ENCODE results near the gene CYP2F1.
"Not testable (repeated sequence)": the region's sequence is repeated elsewhere in the genome, so short reads cannot be mapped to it uniquely, and the experiment has no call there.

Gene CYP2F1

DNA sequence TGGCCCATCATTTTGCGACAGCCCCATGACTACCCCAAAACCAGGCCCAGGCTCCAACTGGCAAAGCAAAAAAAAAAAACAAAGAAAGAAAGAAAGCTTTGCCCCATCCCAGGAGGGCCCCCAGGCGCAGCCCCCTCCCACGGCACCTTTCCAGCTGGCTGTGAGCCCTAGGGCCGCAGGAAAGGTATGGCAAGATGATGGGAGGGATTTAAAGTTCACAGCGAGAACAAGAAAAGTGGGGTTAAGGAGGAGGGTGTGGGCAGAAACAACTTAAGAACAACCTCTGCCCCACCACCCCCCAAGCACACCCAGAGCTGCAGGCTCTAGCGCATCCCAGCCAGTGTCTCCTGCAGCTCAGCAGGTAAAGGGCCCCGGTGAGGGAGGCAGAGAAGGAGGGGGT lies at the start of gene CYP2F1:
Gene CYP2F1, plus strand, starts transcription at position 301 of the 400 bp plus-strand sequence. CDS start 1,757 bp downstream, outside the sequence.
- no peak for DNase-seq

DNA sequence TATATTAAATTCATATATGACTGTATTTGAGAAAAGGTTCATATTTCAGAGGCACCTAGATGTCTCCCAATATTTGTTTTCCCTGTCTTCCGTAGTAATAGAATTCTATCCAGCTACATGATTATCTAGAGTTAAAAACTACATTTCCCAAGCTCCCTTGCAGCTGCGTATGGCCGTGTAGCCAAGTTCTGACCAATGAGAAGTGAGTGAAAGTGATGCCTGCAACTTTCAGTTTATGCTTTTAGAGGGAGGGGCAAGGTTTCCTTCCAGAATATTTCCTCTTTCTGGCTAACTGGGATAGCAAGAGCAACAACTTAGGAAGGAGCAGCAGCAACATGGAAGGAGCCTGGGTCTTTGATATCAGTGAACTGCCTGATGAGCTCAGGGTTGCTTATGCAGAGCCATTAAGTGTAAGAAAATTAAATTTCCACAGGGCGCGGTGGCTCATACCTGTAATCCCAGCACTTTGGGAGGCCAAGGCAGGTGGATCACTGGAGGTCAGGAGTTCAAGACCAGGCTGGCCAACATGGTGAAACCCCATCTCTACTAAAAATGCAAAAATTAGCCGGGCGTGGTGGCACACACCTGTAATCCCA lies 49.2 kb upstream of the CYP2F1 start:
- DNase-seq, result no peak

- DNase-seq, result no peak
Observed at GRCh38 chr19:41076286-41076685, 37.9 kb upstream of the CYP2F1 start.

DNA sequence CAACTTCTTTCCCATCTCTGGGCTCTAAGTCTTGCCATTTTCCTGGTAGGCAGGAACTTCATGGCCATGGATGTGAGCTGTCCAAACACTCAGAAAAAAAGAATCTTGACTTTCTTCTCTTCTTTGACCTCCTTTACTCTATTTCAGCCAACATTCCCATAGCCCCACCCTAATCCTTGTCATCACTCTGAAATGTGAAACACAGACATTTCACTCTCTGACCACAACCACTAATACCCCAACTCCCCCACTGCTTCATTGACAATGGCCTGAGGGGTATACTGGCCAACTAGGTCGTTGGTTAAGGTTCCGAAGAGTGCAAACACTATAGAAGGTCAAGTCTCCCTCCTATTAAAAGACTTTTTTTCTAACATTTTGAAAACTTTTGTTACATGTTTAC lies 30.7 kb upstream of the CYP2F1 start:
- DNase-seq, result no peak

- no peak for DNase-seq
Observed at GRCh38 chr19:41085748-41086415, 28.4 kb upstream of the CYP2F1 start.

DNA sequence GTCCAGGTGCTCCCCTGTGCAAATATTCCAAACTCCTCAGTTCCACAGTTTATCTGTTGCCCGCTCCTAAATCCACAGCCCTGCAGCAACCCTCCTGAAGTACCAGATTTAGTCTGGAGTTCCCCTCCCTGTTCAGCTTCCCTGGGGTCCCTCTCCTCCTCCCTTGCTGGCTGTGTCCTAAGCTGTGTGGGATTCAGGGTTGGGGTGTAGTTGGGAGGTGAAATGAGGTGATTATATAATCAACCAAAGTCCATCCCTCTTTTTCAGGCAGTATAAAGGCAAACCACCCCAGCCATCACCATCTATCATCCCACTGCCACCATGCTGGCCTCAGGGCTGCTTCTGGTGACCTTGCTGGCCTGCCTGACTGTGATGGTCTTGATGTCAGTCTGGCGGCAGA lies 26.1 kb upstream of the CYP2F1 start, which contains the start of gene CYP2A13:
Gene CYP2A13, plus strand, starts transcription at position 301 of the 400 bp plus-strand sequence. Its CDS starts 21 bp downstream, at position 322.
- no peak for DNase-seq

GRCh38 chr19:41089959-41090358 lies 24.3 kb upstream of the CYP2F1 start:
- no peak for DNase-seq

DNA sequence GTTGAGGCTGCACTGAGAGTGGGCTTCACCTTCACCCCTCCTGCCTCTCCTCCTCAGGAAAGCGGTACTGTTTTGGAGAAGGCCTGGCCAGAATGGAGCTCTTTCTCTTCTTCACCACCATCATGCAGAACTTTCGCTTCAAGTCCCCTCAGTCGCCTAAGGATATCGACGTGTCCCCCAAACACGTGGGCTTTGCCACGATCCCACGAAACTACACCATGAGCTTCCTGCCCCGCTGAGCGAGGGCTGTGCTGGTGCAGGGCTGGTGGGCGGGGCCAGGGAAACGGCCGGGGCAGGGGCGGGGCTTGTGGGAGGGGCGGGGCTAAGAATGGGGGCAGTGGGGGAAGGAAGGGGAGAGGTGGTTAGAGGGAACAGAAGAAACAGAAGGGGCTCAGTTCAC lies 18.5 kb upstream of the CYP2F1 start:
- DNase-seq, result no peak

DNA sequence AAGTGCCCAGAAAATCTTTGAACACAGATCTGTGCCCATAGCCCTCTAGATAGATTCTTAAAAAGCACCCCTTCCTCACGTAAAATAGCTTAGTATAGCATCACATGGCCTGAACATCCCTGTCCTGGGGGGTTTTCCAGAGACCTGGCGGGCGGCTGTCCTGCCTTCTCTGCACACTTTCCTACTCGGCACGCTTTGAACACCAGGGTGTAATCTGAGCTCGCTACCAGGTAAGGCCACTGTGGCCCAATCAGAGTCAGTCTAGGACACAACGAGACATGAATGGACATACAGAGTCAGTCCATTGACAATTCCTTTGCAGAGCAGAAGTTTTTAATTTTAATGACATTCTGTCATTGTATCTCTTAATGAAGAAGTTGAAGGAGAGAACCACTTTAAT lies 17.9 kb upstream of the CYP2F1 start:
- no peak for DNase-seq

- DNase-seq, result no peak
Observed at GRCh38 chr19:41097302-41097701, 16.9 kb upstream of the CYP2F1 start.

DNA sequence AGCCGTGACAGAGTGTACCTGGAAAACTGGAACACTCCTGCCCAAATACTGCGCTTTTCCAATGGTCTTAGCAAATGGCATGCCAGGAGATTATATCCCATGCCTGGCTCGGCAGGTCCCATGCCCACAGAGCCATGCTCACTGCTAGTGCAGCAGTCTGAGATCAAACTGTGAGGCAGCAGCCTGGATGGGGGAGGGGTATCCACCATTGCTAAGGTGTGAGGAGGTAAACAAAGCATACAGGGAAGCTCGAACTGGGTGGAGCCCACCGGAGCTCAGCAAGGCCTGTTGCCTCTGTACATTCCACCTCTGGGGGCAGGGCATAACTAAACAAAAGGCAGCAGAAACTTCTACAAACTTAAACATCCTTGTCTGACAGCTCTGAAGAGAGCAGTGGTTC lies 15.5 kb upstream of the CYP2F1 start:
- no peak for DNase-seq

GRCh38 chr19:41102210-41102609 lies 12.0 kb upstream of the CYP2F1 start:
- DNase-seq, result not testable (repeated sequence)

DNA sequence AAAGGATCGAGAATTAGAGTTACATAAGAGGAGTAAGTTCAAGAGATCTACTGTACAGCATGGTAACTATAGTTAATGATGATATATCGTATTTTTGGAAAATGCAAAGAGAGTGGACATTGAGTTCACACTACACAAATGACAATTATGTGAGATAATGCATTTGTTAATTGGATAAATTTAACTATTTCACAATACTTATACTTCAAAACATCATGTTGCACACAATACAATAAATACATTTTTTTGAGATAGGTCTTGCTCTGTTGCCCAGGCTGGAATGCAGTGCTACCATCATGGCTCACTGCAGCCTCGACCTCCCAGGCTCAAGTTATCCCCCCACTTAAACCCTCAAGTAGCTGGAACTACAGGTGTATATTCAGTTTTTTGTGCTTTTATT lies 8.1 kb upstream of the CYP2F1 start:
- no peak for DNase-seq

GRCh38 chr19:41111296-41111695 lies 2.9 kb upstream of the CYP2F1 start:
- no peak for DNase-seq

DNA sequence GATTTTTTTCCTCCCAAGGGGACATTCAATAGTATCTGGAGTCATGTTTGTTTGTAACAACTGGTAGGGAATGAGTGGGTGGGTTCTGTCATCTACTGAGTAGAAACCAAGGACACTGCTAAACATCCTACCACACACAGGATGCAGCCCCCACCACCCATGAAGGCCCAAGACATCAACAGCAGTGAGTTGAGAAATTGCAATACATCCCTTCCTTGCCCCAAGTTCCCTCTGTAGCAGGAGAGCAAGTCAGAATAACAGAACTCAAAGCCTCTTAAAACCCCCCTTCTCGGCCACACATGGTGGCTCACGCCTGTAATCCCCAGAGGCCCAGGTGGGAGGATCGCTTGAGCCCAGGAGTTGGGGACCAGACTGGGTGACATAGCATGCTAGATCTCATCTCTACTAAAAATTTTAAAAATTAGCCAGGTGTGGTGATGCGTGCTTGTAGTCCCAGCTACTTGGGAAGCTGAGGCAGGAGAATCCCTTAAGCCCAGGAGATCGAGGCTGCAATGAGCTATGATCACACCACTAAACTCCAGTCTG lies 2.4 kb upstream of the CYP2F1 start:
- DNase-seq, result no peak

GRCh38 chr19:41112728-41113290 lies 1.4 kb upstream of the CYP2F1 start:
- no peak for DNase-seq

GRCh38 chr19:41116261-41116660 lies 2.0 kb downstream of the CYP2F1 start:
- DNase-seq, result no peak

DNA sequence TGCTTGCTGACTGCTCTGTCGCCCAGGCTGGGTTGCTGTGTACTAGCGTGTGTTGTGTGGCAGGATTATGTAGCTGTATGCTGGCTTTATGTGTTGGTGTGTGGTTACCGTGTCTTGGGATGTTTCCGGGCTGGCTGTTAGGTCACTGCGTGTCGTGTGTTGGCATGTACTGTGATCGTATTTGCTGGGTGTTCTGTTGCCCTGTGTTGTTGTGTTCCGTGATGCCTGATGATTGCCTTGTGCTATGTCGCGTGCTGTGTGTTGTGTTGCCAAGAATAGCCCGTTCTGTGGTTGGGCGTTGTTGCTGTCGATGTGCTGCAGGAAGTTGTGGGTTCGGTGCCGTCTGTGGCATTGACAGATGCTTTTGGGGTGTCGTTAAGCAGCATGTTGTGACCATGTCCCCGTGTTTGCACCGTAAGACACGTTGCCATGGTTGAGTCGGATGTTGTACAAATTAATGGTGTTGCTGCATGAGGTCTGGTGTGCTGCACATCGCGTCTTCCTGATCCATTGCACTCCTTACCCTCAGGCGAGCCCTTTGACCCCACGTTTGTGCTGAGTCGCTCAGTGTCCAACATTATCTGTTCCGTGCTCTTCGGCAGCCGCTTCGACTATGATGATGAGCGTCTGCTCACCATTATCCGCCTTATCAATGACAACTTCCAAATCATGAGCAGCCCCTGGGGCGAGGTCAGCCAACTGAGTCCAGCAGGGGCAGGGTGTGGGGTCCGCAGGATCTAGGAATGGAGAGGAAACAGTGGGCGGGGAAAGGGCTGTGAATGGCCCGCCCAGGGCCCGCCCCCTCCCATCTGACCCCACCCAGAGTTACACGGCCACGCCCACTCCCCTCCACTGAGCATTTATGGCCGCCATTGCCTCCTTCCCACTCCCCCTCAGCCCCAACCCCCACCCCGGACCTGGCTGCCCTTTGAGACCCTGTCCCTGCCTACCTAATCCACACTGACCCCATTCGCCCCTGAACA lies 7.0 kb downstream of the CYP2F1 start:
- not testable (repeated sequence) for DNase-seq

GRCh38 chr19:41122846-41123245 lies 8.6 kb downstream of the CYP2F1 start:
- not testable (repeated sequence) for DNase-seq

- DNase-seq, result no peak
Observed at GRCh38 chr19:41123716-41124294, 9.6 kb downstream of the CYP2F1 start.

DNA sequence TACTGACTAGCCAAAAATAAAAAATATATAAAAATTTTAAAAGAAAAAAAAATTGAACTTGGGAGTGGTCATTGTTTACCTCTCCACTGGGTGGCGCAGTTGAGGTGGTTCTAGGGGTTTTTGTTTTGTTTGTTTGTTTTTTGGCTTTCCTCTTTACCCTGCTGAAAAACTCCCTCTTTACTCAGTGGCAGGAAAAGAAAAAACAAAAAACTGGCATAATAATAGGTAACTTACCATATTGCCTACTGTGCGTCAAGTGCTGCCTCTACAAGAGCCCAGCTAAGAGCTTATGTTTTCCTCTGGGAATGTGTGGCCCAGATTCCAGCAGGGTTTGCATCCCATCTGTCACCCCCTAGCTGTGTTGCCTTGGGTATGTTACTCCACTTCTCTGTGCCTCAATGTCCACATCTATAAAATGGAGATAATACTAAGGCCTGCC lies 12.6 kb downstream of the CYP2F1 start:
- DNase-seq, result not testable (repeated sequence)

DNA sequence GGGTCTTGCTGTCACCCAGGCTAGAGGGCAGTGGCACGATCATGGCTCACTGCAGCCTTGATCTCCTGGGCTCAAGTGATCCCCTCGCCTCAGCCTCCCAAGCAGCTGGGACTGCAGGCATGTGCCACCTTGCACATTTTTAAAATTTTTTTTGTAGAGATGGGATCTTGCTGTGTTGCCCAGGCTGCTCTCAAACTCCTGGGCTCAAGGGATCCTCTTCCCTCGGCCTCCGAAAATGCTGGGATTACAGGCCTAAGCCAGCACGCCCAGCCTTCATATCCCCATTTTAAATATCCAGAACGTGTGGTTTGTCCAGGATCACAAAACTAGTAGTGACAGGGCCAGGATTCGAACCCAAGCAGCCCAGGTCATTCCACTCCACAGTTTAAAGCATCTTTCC lies 13.1 kb downstream of the CYP2F1 start:
- not testable (repeated sequence) for DNase-seq

All from NCI-H187 treated with DMSO at 0.1 percent for 48 hours (cell line).